ENCODE measurements around the gene AMOTL1. TPM values are rescaled to one million over a fixed set of nuclear protein-coding genes. Genes with fewer than 3 reads are reported as not detected.

Gene AMOTL1
- polyA plus RNA-seq, 2 donors = 11.3 to 15.4 TPM

- Histone ChIP-seq H3K27ac (ENCODE audit: low read depth in 2 of 2, low read length in 1 of 2) (no peak overlapping the region), H3K4me1 (ENCODE audit: control insufficient read depth in 2 of 2, insufficient read depth in 2 of 2, low read length in 1 of 2) (peaks cover 0 to under 1% of the 10 kb centered on the region in 2 donors), H3K36me3 (ENCODE audit: control insufficient read depth in 2 of 2, insufficient read depth in 2 of 2, low read length in 1 of 2) (peaks cover 0 to 2% of the 10 kb centered on the region in 2 donors), H3K27me3 (ENCODE audit: control insufficient read depth in 1 of 2, insufficient read depth in 2 of 2, low read length in 2 of 2) (no peaks in the 10 kb centered on the region), H3K4me3 (ENCODE audit: low read depth in 1 of 2, low read length in 2 of 2) (no peak overlapping the region), H3K9me3 (ENCODE audit: control insufficient read depth in 2 of 2, insufficient read depth in 1 of 2, low read depth in 1 of 2, low read length in 1 of 2) (no peaks in the 10 kb centered on the region)
- WGBS, 2 donors = 92 to 100% methylated on average over 1 of the region's 1 CpG
Measured at GRCh38 chr11:94730153-94730552, 38.0 kb upstream of the AMOTL1 start.

GRCh38 chr11:94731880-94732601 is 36.1 kb upstream of the AMOTL1 start:
- no peaks in the 10 kb centered on the region for H3K9me3 ChIP-seq (ENCODE audit: control insufficient read depth in 2 of 2, insufficient read depth in 1 of 2, low read depth in 1 of 2, low read length in 1 of 2)
- H3K27me3 ChIP-seq (ENCODE audit: control insufficient read depth in 1 of 2, insufficient read depth in 2 of 2, low read length in 2 of 2) = no peaks in the 10 kb centered on the region
- no peaks in the 10 kb centered on the region for H3K4me1 ChIP-seq (ENCODE audit: control insufficient read depth in 2 of 2, insufficient read depth in 2 of 2, low read length in 1 of 2)
- peaks cover 0 to 2% of the 10 kb centered on the region in 2 donors for H3K36me3 ChIP-seq (ENCODE audit: control insufficient read depth in 2 of 2, insufficient read depth in 2 of 2, low read length in 1 of 2)
- peak overlapping the region; percentile 30 to 66 for H3K27ac ChIP-seq (ENCODE audit: low read depth in 2 of 2, low read length in 1 of 2)
- 47 to 59% methylated on average over 3 of the region's 3 CpGs for WGBS, 2 donors
- H3K4me3 ChIP-seq (ENCODE audit: low read depth in 1 of 2, low read length in 2 of 2) = no peak overlapping the region

GRCh38 chr11:94732617-94733281 is 35.4 kb upstream of the AMOTL1 start:
- Histone ChIP-seq H3K27ac (ENCODE audit: low read depth in 2 of 2, low read length in 1 of 2) (peak overlapping the region; percentile 5 to 30), H3K4me3 (ENCODE audit: low read depth in 1 of 2, low read length in 2 of 2) (no peak overlapping the region), H3K36me3 (ENCODE audit: control insufficient read depth in 2 of 2, insufficient read depth in 2 of 2, low read length in 1 of 2) (peaks cover 0 to 2% of the 10 kb centered on the region in 2 donors), H3K9me3 (ENCODE audit: control insufficient read depth in 2 of 2, insufficient read depth in 1 of 2, low read depth in 1 of 2, low read length in 1 of 2) (no peaks in the 10 kb centered on the region), H3K4me1 (ENCODE audit: control insufficient read depth in 2 of 2, insufficient read depth in 2 of 2, low read length in 1 of 2) (no peaks in the 10 kb centered on the region), H3K27me3 (ENCODE audit: control insufficient read depth in 1 of 2, insufficient read depth in 2 of 2, low read length in 2 of 2) (no peaks in the 10 kb centered on the region)
- WGBS, 2 donors = 75 to 77% methylated on average over 7 of the region's 7 CpGs

- Histone ChIP-seq H3K36me3 (ENCODE audit: control insufficient read depth in 2 of 2, insufficient read depth in 2 of 2, low read length in 1 of 2) (no peaks in the 10 kb centered on the region), H3K9me3 (ENCODE audit: control insufficient read depth in 2 of 2, insufficient read depth in 1 of 2, low read depth in 1 of 2, low read length in 1 of 2) (no peaks in the 10 kb centered on the region), H3K27me3 (ENCODE audit: control insufficient read depth in 1 of 2, insufficient read depth in 2 of 2, low read length in 2 of 2) (no peaks in the 10 kb centered on the region), H3K4me3 (ENCODE audit: low read depth in 1 of 2, low read length in 2 of 2) (no peak overlapping the region), H3K4me1 (ENCODE audit: control insufficient read depth in 2 of 2, insufficient read depth in 2 of 2, low read length in 1 of 2) (no peaks in the 10 kb centered on the region), H3K27ac (ENCODE audit: low read depth in 2 of 2, low read length in 1 of 2) (no peak overlapping the region)
- WGBS, 2 donors = 89 to 96% methylated on average over 4 of the region's 4 CpGs
Measured at GRCh38 chr11:94734563-94735275, 33.4 kb upstream of the AMOTL1 start.

- no peaks in the 10 kb centered on the region for H3K9me3 ChIP-seq (ENCODE audit: control insufficient read depth in 2 of 2, insufficient read depth in 1 of 2, low read depth in 1 of 2, low read length in 1 of 2)
- no peak overlapping the region for H3K4me3 ChIP-seq (ENCODE audit: low read depth in 1 of 2, low read length in 2 of 2)
- no peaks in the 10 kb centered on the region for H3K4me1 ChIP-seq (ENCODE audit: control insufficient read depth in 2 of 2, insufficient read depth in 2 of 2, low read length in 1 of 2)
- no peaks in the 10 kb centered on the region for H3K36me3 ChIP-seq (ENCODE audit: control insufficient read depth in 2 of 2, insufficient read depth in 2 of 2, low read length in 1 of 2)
- WGBS, 2 donors = 73 to 75% methylated on average over 4 of the region's 4 CpGs
- H3K27me3 ChIP-seq (ENCODE audit: control insufficient read depth in 1 of 2, insufficient read depth in 2 of 2, low read length in 2 of 2) = no peaks in the 10 kb centered on the region
- H3K27ac ChIP-seq (ENCODE audit: low read depth in 2 of 2, low read length in 1 of 2) = no peak overlapping the region
Measured at GRCh38 chr11:94735907-94736306, 32.2 kb upstream of the AMOTL1 start.

GRCh38 chr11:94737171-94737611 is 31.0 kb upstream of the AMOTL1 start:
- H3K9me3 ChIP-seq (ENCODE audit: control insufficient read depth in 2 of 2, insufficient read depth in 1 of 2, low read depth in 1 of 2, low read length in 1 of 2) = no peaks in the 10 kb centered on the region
- peaks cover 2 to 3% of the 10 kb centered on the region in 2 donors for H3K4me1 ChIP-seq (ENCODE audit: control insufficient read depth in 2 of 2, insufficient read depth in 2 of 2, low read length in 1 of 2)
- no peaks in the 10 kb centered on the region for H3K36me3 ChIP-seq (ENCODE audit: control insufficient read depth in 2 of 2, insufficient read depth in 2 of 2, low read length in 1 of 2)
- no peaks in the 10 kb centered on the region for H3K27me3 ChIP-seq (ENCODE audit: control insufficient read depth in 1 of 2, insufficient read depth in 2 of 2, low read length in 2 of 2)
- H3K27ac ChIP-seq (ENCODE audit: low read depth in 2 of 2, low read length in 1 of 2) = no peak overlapping the region
- WGBS, 2 donors = 30 to 31% methylated on average over 2 of the region's 2 CpGs
- H3K4me3 ChIP-seq (ENCODE audit: low read depth in 1 of 2, low read length in 2 of 2) = no peak overlapping the region

GRCh38 chr11:94738746-94739145 is 29.4 kb upstream of the AMOTL1 start:
- Histone ChIP-seq H3K27me3 (ENCODE audit: control insufficient read depth in 1 of 2, insufficient read depth in 2 of 2, low read length in 2 of 2) (no peaks in the 10 kb centered on the region), H3K4me1 (ENCODE audit: control insufficient read depth in 2 of 2, insufficient read depth in 2 of 2, low read length in 1 of 2) (peaks cover 2 to 3% of the 10 kb centered on the region in 2 donors), H3K4me3 (ENCODE audit: low read depth in 1 of 2, low read length in 2 of 2) (no peak overlapping the region), H3K27ac (ENCODE audit: low read depth in 2 of 2, low read length in 1 of 2) (no peak overlapping the region), H3K9me3 (ENCODE audit: control insufficient read depth in 2 of 2, insufficient read depth in 1 of 2, low read depth in 1 of 2, low read length in 1 of 2) (no peaks in the 10 kb centered on the region), H3K36me3 (ENCODE audit: control insufficient read depth in 2 of 2, insufficient read depth in 2 of 2, low read length in 1 of 2) (no peaks in the 10 kb centered on the region)
- WGBS, 2 donors = 92 to 97% methylated on average over 1 of the region's 1 CpG

- Histone ChIP-seq H3K4me3 (ENCODE audit: low read depth in 1 of 2, low read length in 2 of 2) (no peak overlapping the region), H3K27ac (ENCODE audit: low read depth in 2 of 2, low read length in 1 of 2) (no peak overlapping the region), H3K27me3 (ENCODE audit: control insufficient read depth in 1 of 2, insufficient read depth in 2 of 2, low read length in 2 of 2) (no peaks in the 10 kb centered on the region), H3K9me3 (ENCODE audit: control insufficient read depth in 2 of 2, insufficient read depth in 1 of 2, low read depth in 1 of 2, low read length in 1 of 2) (no peaks in the 10 kb centered on the region), H3K4me1 (ENCODE audit: control insufficient read depth in 2 of 2, insufficient read depth in 2 of 2, low read length in 1 of 2) (peaks cover 2 to 3% of the 10 kb centered on the region in 2 donors), H3K36me3 (ENCODE audit: control insufficient read depth in 2 of 2, insufficient read depth in 2 of 2, low read length in 1 of 2) (no peaks in the 10 kb centered on the region)
- WGBS, 2 donors = 60 to 78% methylated on average over 2 of the region's 2 CpGs
Measured at GRCh38 chr11:94739331-94739730, 28.8 kb upstream of the AMOTL1 start.

GRCh38 chr11:94740083-94741021 is 27.8 kb upstream of the AMOTL1 start:
- peaks cover 2 to 3% of the 10 kb centered on the region in 2 donors for H3K4me1 ChIP-seq (ENCODE audit: control insufficient read depth in 2 of 2, insufficient read depth in 2 of 2, low read length in 1 of 2)
- 2% methylated on average over 53 to 82 of the region's 82 CpGs for WGBS, 2 donors

More at GRCh38 chr11:94740083-94741021, 27.8 kb upstream of the AMOTL1 start:
- Histone ChIP-seq H3K9me3 (ENCODE audit: control insufficient read depth in 2 of 2, insufficient read depth in 1 of 2, low read depth in 1 of 2, low read length in 1 of 2) (no peaks in the 10 kb centered on the region), H3K36me3 (ENCODE audit: control insufficient read depth in 2 of 2, insufficient read depth in 2 of 2, low read length in 1 of 2) (no peaks in the 10 kb centered on the region), H3K27ac (ENCODE audit: low read depth in 2 of 2, low read length in 1 of 2) (peak overlapping the region; percentile 5 to 82), H3K27me3 (ENCODE audit: control insufficient read depth in 1 of 2, insufficient read depth in 2 of 2, low read length in 2 of 2) (no peaks in the 10 kb centered on the region), H3K4me3 (ENCODE audit: low read depth in 1 of 2, low read length in 2 of 2) (peak overlapping the region; percentile 49 to 60)
